Hematopoietic multipotent progenitor cell treated with erythropoietin and hydrocortisone succinate and interleukin-3 and kit ligand, for 6 days (in vitro differentiated cells): ENCODE results near the gene HID1.

Source experiments
- DNase-seq: peaks from one replicate; pipeline ENCODE4 v3.0.0-alpha.2; 2015

HID1 gene

GRCh38 chr17:74946641-74947040, 25.9 kb downstream of the HID1 start:
- no peak for DNase-seq

GRCh38 chr17:74945543-74945942, 27.0 kb downstream of the HID1 start:
- no peak for DNase-seq

DNA sequence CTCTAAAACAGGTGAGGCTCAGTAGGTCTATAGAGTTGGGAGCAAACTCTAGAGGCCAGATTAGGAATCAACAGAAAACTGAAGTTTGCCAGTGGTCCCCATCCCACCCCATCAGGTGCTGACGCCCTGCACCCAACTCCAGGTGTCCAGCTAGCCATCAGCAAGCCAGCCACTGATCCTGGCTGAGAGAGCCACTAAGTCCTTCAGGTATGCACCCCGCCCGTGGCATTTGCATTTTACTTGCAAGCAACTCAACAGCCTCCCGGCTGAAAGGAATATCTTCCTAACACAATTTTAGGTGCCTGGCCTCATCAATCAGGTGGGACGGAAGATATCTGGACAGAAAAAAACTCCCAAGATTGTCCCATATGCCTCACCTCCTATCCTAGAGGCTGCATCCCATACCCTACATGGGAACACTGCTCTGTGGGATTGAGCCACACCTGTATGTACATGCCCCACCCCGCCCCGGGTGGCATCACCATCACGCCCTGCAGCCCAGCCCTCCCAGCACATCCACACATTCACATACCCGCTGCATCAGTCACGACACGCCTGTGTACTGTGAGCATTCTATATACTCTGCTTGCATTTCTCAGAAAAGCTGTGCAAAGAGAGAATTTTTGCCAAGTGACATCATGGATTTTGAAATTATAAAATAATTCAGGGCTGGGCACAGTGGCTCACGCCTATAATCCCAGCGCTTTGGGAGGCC, 28.6 kb downstream of the HID1 start:
- no peak for DNase-seq

- no peak for DNase-seq
Observed at GRCh38 chr17:74941128-74941725, 31.3 kb downstream of the HID1 start.

DNA sequence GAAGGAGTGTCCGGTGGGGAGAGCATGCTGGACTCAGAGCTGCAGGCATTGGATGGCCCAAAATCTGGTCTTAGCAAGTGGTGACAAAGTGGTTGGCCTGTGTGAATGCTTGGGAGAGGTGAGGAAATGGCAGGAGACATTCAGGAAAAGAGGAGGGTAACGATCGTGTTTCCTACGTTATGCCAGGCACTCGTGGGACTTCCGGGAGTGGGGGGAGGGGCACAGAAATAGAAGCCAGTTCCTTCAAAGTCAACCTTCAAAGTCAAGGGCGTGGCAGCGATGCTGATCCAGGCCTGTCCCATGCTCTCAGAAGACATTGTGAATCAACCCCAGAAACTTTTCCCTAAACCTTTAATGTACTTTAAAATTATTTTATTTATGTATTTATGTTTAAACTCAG, 33.0 kb downstream of the HID1 start:
- DNase-seq = no peak

DNA sequence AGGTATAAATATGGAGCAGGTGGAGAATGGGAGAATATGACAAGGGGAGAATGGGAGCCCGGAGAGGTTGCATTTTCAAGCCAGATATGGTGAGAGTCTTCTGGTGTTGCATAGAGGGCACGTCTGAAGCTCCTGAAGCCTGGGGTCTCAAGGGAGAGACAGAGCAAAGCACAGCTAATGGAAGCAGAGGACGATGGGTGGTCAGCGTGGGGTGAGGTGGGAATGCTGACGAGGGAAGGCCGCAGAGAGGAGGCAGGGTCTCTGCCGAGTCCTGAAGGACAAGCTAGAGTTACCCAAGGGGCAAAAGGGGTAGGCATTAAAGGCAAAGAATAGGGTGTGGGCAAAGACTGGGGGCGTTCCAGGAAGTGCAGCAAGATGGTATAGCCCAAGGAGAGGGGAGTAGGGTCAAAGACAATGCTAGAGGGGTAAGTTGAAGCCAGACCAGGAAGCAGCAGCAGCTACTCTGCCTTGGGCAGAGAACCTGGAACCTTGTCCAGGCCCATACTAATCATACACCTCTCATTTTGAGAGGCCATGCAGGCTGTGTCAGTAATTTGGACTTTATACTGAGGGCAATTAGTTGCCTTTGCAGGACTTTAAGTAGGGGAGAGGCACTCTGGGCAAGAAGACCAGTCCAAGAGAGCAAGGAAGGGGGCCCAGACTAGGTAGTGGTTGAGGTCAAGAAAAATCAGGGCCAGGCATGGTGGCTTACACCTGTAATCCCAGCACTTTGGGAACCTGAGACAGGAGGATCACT, 34.2 kb downstream of the HID1 start:
- DNase-seq = no peak

DNA sequence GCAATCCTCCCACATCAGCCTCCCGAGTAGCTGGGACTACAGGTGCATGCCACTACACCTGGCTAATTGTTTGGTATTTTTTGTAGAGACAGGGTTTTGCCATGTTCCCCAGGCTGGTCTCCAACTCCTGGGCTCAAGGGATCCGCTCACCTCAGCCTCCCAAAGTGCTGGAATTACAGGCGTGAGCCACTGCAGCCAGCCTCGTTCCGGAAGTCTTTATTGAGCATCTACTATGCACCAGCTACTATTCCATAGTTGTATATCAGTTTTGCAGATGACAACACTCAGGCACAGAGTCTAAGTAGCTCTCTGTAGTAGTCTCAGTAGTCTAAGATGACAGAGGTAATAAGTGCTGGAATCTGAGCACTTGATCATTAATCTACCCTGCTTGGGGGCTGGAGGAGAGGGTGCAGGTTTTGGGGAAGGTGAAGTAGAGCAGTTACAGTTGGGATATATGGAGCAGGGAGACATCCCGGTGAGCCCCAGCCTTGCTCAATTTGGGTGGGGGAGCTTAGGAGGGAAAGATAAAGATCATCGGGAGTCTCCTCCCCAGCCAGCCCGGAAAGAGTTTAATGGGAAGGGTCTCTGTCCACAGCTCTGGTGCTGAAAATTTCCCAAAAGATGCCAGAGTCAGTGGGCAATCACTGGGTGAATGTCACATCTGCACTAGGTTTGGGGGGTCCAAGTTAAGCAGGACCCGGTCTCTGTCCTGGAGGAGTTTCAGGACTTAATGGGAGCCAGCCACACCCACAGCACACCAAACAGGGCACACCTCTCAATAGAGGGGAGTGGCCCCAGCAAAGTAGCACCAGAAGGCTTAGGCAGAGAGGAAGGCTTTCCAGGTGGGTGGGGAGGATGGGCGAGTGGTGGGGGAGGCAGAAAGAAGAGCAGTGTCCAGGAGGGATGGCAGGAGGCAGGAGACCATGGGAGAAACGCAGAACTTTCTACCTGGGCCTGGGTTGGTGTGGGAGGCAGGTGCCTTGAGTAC, 35.2 kb downstream of the HID1 start:
- no peak for DNase-seq

- DNase-seq = no peak
Observed at GRCh38 chr17:74936470-74936799, 36.1 kb downstream of the HID1 start.

DNA sequence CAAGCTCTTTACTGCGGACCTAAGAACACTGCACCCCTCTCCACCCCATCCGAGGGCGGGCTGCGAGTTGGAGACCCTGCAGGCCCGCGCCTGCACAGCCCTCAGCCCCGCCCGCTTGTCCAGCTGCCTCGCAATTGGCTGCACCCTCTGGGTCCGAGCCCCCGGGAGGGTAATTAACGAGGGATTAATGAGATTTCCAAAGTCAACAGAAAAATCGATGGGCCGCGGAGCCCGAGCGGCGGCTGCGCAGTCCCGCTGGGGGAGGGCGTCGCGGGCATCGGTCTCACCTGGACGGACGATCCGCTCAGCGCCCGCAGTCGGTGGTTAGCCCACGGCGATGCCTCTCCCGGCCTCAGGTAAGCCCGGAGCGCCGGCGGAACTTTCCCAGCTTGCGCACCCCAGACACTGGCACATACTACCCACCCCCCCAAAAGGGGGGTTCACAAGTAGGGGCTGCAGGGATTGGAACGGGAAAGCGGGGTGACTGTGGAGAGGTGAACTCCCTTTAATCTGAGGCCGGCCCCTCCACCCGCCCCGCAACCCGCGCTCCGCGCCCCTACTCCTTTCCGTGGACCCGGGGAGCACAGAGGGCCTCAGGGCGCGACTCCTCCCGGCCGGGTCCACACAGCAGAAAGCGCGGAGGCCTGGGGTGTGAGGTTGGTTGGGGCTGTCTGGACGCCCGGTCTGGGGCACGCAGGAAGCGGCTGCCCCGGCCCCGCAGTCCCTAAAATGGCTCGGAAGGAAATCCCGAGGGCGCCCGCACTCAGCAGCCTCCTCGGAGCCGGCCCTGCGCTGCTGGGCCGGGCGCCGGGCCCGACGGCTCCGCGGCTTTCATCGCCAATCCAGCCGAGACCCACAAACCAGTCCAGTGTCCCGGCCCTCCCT, 36.7 kb downstream of the HID1 start, which contains the start of gene OTOP3:
Gene OTOP3 (plus strand): TSS at position 314 of the 885 bp plus-strand sequence. CDS start 24 bp downstream, at position 338.
- DNase-seq = no peak

- DNase-seq = no peak
Observed at GRCh38 chr17:74935048-74935447, 37.5 kb downstream of the HID1 start.

DNA sequence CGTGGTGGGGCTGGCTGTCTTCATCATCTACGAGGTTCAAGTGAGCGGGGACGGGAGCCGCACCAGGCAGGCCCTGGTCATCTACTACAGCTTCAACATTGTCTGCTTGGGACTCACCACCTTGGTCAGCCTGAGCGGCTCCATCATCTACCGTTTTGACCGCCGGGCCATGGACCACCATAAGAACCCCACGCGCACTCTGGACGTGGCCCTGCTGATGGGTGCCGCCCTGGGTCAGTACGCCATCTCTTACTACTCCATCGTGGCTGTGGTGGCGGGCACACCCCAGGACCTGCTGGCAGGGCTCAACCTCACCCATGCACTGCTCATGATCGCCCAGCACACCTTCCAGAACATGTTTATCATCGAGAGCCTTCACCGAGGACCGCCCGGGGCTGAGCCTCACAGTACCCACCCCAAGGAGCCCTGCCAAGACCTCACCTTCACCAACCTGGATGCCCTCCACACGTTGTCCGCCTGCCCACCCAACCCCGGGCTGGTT, 42.0 kb downstream of the HID1 start:
- no peak for DNase-seq

DNA sequence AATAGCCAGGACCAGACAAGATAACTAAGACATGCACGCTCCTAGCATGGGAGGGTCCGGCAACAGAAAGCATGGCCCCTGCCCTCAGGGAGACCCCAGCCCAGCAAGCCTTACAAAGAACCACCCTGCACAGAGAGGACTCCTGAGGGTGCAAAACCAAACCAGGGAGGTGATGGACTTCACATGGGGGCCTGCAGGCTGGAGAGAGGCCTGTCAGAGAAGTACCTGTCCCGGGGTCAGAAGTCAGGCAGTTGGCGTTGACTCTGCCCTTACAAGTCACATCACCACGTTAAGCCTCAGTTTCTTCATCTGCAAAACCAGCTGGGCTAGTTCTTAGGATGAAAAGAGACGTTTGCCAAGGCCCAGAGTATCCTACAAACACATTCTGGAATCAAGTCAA, 43.8 kb downstream of the HID1 start:
- no peak for DNase-seq

GRCh38 chr17:74925242-74925641, 47.3 kb downstream of the HID1 start:
- DNase-seq = no peak

DNA sequence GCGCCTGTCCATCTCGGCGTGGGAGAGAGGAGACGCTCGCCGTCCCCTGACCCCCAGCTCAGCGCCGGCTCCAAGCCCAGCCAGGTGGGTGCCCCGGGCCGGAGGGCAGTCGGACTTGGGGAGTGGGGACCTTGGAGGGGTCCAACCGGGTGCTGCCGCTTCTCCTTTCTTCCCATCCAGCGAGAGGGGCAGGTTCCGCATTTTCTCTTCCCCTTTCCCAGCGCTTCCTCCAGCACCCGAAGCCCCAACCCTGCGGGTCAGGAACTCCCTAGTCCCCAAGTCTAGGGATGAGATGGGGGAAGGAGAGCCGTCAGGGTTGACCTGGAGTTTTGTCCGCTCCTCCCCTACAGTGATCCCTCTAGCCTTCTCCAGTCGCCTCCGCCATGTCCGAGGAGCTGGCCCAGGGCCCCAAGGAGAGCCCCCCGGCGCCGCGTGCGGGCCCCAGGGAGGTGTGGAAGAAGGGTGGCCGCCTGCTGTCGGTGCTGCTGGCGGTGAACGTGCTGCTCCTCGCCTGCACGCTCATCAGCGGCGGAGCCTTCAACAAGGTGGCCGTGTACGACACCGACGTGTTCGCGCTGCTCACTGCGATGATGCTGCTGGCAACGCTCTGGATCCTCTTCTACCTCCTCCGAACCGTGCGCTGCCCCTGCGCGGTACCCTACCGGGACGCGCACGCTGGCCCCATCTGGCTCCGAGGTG, 48.2 kb downstream of the HID1 start, which contains the start of gene OTOP2:
Gene OTOP2 (plus strand): TSS at position 24 of the 699 bp plus-strand sequence. CDS start 360 bp downstream, at position 384.
- DNase-seq = no peak

GRCh38 chr17:74923538-74924249, 48.9 kb downstream of the HID1 start:
- DNase-seq = peak; percentile 76

GRCh38 chr17:74922694-74923537, 49.6 kb downstream of the HID1 start, which contains the start of gene USH1G:
Gene USH1G, minus strand, starts transcription at chr17:74923255. Its CDS starts 182 bp downstream, at chr17:74923073.
- no peak for DNase-seq

- no peak for DNase-seq
Observed at GRCh38 chr17:74922172-74922571, 50.4 kb downstream of the HID1 start.

DNA sequence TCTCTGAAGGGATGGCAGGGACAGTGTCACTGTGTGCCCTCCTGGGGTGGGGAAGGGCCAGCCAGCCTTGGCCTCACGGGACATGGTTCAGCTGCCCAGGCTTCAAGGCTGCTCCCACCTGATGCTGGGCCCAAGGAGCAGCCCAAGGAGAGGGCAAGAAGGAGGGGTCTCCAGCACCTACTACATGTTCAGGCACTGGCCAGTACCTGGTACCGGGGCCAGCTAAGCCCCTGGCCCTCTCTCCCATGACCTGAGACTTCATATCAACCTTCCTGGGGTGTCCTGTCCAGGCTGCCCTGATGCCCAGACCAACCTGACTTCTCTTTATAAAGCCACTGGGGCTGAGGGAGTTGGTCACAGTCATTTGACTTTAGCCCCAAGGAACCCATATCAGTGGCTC, 50.8 kb downstream of the HID1 start:
- no peak for DNase-seq
